ENCODE data around the gene CPE. TPM values are rescaled to one million over a fixed set of nuclear protein-coding genes. Genes with fewer than 3 reads are reported as not detected.
"Not testable (repeated sequence)": the region's sequence is repeated elsewhere in the genome, so short reads cannot be mapped to it uniquely, and the experiment has no call there.

CPE gene
- not detected in 2 replicates for total RNA-seq (2014; rRNA removed; shearing (Covaris generic))

DNA sequence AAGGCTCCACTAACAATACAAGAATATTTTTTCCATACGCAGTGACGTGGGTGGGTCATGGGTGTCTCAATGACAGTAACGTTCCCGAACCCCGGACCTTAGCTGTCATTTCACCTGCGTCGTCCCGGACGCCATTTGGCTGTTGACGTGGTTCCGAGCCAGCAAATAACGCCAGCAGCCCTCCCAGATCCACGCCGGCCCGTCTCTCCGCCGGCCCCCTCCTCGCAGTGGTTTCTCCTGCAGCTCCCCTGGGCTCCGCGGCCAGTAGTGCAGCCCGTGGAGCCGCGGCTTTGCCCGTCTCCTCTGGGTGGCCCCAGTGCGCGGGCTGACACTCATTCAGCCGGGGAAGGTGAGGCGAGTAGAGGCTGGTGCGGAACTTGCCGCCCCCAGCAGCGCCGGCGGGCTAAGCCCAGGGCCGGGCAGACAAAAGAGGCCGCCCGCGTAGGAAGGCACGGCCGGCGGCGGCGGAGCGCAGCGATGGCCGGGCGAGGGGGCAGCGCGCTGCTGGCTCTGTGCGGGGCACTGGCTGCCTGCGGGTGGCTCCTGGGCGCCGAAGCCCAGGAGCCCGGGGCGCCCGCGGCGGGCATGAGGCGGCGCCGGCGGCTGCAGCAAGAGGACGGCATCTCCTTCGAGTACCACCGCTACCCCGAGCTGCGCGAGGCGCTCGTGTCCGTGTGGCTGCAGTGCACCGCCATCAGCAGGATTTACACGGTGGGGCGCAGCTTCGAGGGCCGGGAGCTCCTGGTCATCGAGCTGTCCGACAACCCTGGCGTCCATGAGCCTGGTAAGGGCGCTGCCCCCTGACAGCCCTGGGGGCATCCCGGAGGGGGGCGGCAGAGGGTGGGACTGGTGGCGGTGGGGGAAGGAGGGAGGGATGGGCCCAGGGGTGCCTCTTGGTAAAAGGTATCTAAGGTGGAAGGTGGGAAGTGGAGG, at the start of gene CPE:
CPE (plus strand) TSS at position 264 of the 933 bp plus-strand sequence; CDS start at position 478, 214 bp downstream.
- Histone ChIP-seq H3K36me3 (no peaks in the 10 kb centered on the region), H3K9me3 (replicated peaks) (no peaks in the 10 kb centered on the region), H3K4me1 (no peaks in the 10 kb centered on the region), H3K27ac (no peak within 1 kb of the TSS), H3K27me3 (no peaks in the 10 kb centered on the region), H3K4me3 (no peak within 1 kb of the TSS)
- no peak for DNase-seq

DNA sequence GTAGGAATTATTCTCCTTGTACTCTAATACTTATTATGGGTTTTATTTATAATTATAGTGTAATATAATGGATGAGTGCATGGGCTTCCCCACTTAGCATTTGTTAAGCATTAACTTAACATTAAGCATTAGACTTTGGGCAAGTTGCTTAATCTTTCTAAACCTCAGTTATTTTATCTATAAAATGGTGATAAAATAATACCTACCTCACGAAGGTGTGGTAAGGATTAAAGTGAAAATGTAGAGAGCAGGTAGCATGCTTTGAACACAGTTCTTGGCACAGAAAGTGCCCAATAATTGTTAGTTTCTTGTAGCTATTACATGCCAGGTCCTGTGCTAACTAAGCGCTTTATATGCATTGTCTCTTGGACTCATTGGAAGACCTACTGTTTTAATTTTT, 48.7 kb upstream of the CPE start:
- Histone ChIP-seq H3K36me3 (peaks cover 13% of the 10 kb centered on the region), H3K27me3 (no peaks in the 10 kb centered on the region), H3K27ac (no peak overlapping the region), H3K9me3 (replicated peaks) (no peaks in the 10 kb centered on the region), H3K4me1 (peaks cover 2% of the 10 kb centered on the region; the same call in 1 of the 2 replicates), H3K4me3 (no peak overlapping the region)
- no peak for DNase-seq

DNA sequence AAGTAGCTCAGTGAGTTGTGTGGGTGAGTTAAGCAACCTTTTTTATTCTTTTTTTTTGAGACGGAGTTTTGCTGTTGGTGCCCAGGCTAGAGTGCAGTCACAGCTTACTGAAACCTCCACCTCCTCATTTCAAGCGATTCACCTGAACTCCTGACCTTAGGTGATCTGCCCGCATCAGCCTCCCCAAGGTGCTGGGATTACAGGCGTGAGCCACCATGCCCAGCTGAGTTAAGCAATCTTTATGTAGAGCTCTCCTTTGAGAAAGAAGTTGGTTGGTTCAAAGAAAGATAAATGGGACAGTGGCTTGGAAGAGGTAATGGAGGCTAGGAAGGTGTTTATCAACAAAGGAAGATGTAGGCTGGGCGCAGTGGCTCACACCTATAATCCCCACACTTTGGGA, 48.1 kb upstream of the CPE start:
- H3K4me1 ChIP-seq: peaks cover 2% of the 10 kb centered on the region; the same call in 1 of the 2 replicates
- H3K36me3 ChIP-seq: peaks cover 15% of the 10 kb centered on the region
- DNase-seq: no peak
- no peaks in the 10 kb centered on the region for H3K27me3 ChIP-seq
- H3K4me3 ChIP-seq: no peak overlapping the region
- H3K27ac ChIP-seq: no peak overlapping the region
- no peaks in the 10 kb centered on the region for H3K9me3 ChIP-seq (replicated peaks)

DNA sequence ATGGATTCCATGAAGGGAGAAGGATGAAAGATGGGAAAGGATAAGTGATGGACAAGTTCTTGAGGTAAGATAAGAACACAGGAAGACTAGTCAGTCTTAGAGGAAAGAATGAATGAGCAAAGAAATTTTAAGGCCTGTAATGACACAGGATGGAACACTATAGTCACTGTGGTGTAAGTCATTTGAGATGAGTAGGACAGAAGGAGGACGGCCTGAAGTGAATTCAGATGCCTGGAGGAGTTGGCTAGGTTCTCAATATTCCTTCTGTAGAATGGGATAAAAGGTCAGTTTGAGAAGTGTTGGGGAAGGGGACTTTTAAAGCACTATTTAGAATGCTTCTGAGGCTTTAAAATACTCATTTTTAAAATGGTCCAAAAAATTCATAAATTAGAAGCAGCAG, 47.4 kb upstream of the CPE start:
- Histone ChIP-seq H3K36me3 (peaks cover 17% of the 10 kb centered on the region), H3K4me3 (no peak overlapping the region), H3K27ac (no peak overlapping the region), H3K4me1 (peaks cover 2% of the 10 kb centered on the region; the same call in 1 of the 2 replicates), H3K9me3 (replicated peaks) (no peaks in the 10 kb centered on the region), H3K27me3 (no peaks in the 10 kb centered on the region)
- no peak for DNase-seq

DNA sequence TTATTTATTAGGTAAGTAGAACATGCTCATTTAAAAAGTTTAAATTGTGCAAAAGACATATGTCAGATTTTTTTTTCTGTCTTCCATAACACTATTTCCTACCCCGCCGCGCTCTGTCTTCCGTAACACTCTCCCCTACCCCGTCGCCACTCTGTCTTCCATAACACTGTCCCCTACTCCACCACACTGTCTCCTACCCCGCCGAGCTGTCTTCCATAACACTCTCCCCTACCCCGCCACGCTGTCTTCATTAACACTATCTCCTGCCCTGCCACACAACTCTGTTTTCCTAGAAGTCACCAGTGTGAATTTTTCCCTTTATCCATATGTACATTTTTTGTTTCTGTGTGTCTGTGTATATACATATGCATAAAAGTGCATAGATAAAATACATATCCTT, 47.0 kb upstream of the CPE start:
- Histone ChIP-seq H3K36me3 (peaks cover 17% of the 10 kb centered on the region), H3K4me1 (peaks cover 2% of the 10 kb centered on the region; the same call in 1 of the 2 replicates), H3K27ac (no peak overlapping the region), H3K9me3 (replicated peaks) (no peaks in the 10 kb centered on the region), H3K4me3 (no peak overlapping the region), H3K27me3 (no peaks in the 10 kb centered on the region)
- DNase-seq: no peak

DNA sequence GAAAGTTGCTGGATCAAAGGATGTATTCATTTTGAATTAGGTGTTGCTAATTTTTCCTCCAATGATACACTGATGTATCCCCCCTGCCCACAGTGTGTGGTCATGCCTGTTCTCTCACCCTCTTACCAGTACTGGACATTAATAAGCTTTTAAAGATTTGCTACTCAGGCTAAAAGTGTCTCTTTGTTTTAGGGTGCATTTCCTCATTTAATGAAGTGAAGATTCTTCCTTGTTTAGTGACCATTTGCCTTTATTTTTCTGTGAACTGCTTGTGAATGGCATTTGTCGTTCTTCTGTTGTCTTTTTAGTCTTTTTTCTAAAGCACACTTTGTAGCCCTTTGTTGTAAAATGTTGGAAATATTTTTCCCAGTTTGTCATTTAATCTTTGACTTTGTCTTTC, 46.3 kb upstream of the CPE start:
- H3K27me3 ChIP-seq: no peaks in the 10 kb centered on the region
- H3K4me1 ChIP-seq: peaks cover 2% of the 10 kb centered on the region; the same call in 1 of the 2 replicates
- H3K9me3 ChIP-seq (replicated peaks): no peaks in the 10 kb centered on the region
- H3K36me3 ChIP-seq: peaks cover 18% of the 10 kb centered on the region
- no peak for DNase-seq
- no peak overlapping the region for H3K27ac ChIP-seq
- H3K4me3 ChIP-seq: no peak overlapping the region

DNA sequence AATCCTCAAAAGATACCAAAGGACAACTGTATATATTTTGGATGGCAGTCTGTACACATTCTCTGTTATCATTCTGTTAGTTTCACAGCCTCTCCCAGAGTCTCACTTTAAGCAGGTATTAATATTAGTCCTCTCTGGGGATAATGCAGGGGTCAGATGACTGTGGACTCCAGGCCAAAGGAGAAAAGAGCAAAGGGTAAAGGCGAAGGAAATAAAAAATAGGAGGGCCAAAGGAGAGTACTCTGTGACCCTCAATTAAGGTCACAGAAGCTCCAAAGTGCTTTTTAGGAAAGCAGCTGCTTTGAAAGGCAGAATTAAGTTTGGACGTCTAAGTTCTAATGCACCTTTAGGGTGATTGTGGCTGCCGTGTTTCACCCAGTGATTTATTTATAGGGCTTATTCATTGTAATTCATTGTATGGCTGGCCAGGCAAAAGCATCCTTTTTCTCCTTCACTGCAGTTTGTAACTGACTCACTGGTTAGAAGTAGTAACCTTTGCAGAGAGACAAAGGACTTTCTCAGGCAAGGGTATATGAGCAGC, 43.6 kb upstream of the CPE start:
- H3K36me3 ChIP-seq: peaks cover 36% of the 10 kb centered on the region
- H3K4me1 ChIP-seq: no peaks in the 10 kb centered on the region

DNA sequence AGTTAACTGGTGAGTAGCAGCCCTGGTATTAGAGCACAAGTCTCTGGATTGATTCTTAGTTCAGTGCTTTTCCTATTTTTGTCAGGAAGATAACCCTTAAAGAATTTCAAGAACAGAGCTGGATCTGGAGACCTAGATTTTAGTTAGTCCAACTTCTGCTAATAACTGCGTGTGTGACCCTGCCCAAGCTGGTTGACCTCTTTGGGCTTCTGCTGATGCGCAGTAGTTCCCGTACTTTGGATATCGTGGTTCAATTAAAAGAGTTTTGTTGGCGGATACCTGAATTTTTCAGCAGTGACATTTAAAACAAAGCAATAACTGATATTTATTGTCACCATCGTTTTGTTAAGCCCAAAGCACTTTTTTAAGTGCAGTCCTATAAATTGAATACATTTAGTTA, 42.1 kb upstream of the CPE start:
- no peak for DNase-seq
- no peaks in the 10 kb centered on the region for H3K27me3 ChIP-seq
- H3K9me3 ChIP-seq (replicated peaks): no peaks in the 10 kb centered on the region
- no peak overlapping the region for H3K4me3 ChIP-seq
- peaks cover 42% of the 10 kb centered on the region for H3K36me3 ChIP-seq
- no peak overlapping the region for H3K27ac ChIP-seq
- no peaks in the 10 kb centered on the region for H3K4me1 ChIP-seq

More for the DNA sequence above, 43.6 kb upstream of the CPE start:
- Histone ChIP-seq H3K27ac (no peak overlapping the region), H3K4me3 (no peak overlapping the region), H3K9me3 (replicated peaks) (no peaks in the 10 kb centered on the region), H3K27me3 (no peaks in the 10 kb centered on the region)
- no peak for DNase-seq

DNA sequence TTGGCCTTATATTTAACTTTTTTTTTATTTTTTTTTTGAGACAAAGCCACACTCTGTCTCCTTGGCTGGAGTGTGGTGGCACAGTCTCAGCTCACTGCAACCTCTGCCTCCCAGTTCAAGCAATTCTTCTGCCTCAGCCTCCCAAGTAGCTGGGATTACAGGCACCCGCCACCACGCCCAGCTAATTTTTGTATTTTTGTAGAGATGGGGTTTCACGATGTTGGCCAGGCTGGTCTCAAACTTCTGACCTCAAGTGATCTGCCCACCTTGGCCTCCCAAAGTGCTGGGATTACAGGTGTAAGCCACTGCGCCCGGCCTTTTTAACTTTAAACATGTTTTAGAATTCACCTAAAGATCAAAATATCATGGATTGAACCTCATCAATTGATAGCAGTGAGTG, 36.5 kb upstream of the CPE start:
- not testable (repeated sequence) for DNase-seq; H3K27ac ChIP-seq; H3K4me1 ChIP-seq; H3K4me3 ChIP-seq; H3K27me3 ChIP-seq; H3K9me3 ChIP-seq (replicated peaks)
- H3K36me3 ChIP-seq: peaks cover 35% of the 10 kb centered on the region; the same call in 1 of the 2 replicates

DNA sequence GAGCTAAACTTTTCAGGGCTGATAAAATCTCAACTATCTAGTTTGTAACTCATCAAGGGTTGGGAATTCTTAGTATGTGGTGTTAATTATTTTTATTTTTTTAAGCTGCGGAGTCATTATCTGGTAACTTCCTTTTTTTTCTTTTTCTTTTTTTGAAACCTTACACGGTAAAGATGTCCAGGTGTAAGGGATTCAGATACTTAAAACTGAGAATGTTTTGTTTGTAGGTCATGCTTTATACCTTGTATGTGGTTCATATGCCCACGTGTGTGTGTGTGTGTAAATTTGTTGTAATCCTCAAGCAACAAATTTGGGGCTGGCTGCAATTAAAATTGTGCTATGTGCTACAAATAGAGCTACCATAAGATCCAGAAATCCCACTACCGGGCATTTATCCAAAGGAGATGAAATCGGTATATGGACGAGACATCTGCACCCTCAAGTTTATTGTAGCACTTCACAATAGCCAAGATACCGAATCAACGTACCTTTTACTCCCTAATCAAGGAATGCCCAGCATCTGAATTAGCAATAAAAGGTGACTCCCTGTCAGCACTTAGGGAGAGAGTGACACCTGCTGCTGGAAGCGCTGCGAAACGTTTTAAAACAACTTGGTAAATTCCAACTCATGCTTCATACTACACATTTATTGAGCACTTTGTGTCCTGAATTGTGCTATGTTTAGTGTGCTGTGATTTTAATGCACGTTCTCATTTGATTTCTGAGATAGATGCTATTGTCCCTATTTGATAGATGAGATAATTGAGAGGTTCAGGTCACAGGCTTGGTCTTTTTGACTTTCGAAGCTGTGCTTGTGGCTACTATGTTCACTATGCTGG, 35.2 kb upstream of the CPE start:
- Histone ChIP-seq H3K9me3 (replicated peaks) (no peaks in the 10 kb centered on the region), H3K27me3 (no peaks in the 10 kb centered on the region), H3K4me3 (no peak overlapping the region), H3K27ac (no peak overlapping the region), H3K36me3 (peaks cover 25% of the 10 kb centered on the region; the same call in 1 of the 2 replicates), H3K4me1 (no peaks in the 10 kb centered on the region)
- peak in 1 of 2 experiments; percentile 13 for DNase-seq

DNA sequence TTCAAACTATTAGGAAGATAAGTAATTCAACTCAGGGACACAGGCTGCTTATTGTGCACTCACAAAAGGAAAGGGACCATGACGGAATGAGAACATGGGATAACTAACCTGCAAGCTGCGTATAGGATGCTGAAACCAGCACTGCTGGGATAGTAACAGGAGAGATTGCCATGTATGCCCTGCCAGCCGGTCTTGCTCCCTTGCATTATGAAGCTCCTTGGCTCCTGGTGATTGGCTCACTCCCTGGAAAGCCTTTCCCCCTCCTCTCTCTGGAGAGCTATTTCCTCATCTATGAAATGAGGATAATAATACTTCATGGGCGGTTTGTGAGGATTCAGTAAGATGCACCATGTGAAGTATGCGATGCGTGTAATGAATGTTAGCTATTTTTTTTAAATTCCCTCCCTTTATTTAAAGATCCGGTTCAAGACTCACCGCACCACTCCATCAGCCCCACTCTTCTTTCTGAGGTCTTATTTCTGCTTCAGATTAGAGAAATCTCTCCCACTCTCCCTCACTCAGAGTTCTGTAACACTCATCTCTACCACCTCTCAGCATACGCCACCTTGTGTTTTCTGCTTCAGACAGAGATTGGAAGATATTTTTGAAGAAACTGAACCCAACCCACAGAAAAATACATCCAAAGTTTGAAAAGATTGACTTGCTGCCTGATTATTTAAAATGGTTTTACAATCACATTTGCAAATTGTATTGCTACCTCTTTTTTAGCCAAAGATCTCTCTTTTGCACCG, 33.0 kb upstream of the CPE start:
- H3K4me3 ChIP-seq: no peak overlapping the region
- no peaks in the 10 kb centered on the region for H3K4me1 ChIP-seq
- no peak for DNase-seq
- H3K9me3 ChIP-seq (replicated peaks): no peaks in the 10 kb centered on the region
- H3K36me3 ChIP-seq: peaks cover 12% of the 10 kb centered on the region; the same call in 1 of the 2 replicates
- H3K27ac ChIP-seq: no peak overlapping the region
- H3K27me3 ChIP-seq: no peaks in the 10 kb centered on the region

DNA sequence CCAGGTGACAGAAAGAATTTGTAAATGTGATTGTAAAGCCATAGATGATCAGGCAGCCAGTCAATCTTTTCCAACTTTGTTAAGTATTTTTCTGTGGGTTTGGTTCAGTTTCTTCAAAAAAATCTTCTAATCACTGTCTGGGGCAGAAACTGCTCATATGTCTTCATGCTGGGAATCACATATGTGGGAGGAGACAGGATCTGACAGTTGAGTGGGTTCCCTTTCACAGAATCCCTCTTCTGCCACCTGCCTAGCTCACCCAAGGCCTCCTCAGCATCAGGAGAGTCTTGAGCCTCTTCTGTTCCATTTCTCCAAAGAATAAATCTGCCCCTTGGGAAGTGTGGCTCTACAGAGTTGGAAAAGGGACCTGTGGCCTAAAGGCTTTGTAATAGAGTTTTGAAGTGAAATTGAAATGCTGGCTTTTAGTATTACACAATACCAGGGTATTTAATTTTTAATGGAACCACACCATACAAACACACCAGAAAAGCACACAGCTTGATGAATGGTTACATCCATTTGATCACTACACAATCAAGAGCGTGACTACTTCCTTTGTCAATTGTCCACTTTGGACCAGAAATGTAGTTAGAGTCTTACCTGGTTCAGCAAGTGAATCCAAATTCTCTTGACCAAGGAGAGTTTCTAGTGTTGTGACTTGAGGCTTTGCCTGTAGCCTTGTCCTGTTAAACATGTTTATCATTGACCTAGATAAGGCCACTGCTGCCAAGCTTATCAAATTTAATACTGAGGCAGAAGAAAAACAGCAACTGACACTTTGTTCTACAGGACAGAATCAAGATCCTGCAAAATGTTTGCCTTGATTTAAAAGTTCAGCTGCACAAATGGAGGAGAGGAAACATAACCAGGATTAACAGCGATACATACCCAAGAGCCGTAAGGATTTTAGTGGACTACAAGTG, 30.9 kb upstream of the CPE start:
- Histone ChIP-seq H3K27me3 (no peaks in the 10 kb centered on the region), H3K9me3 (replicated peaks) (no peaks in the 10 kb centered on the region), H3K36me3 (no peaks in the 10 kb centered on the region), H3K4me3 (no peak overlapping the region), H3K4me1 (no peaks in the 10 kb centered on the region), H3K27ac (no peak overlapping the region)
- DNase-seq: no peak

DNA sequence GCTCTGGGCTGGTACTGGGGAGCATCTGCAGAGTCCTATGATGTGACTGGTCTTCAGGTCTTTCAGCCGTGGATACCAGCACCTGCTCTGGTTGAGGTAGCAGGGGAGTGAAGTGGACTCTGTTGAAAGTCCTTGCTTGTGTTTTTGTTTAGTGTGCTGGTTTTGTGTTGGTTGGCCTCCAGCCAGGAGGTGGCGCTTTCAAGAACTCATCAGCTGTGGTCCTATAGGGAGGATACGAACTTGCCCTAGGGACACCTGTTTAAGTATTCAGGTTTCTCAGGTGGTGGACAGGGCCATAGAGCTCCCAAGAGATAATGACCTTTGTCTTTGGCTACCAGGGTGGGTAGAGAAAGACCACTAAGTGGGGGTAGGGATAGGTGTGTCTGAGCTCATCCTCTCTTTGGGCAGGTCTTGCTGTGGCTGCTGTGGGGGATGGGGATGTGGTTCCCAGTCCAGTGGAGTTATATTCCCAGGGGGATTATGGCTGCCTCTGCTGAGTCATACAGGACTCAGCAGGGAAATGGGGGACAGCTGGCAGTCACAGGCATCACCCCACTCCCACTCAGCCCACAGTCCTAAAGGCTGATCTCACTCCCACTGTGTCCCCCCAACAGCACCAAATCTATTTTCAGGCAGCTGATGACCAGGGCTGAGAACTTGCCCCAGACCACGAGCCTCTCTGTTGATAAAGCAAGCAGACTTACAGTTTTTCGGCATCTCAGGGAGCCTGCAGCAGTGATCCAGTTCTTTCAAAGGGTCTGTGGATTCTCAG, 27.3 kb upstream of the CPE start:
- H3K36me3 ChIP-seq: no peaks in the 10 kb centered on the region
- H3K4me3 ChIP-seq: no peak overlapping the region
- peak; percentile 11 to 13 for DNase-seq
- no peaks in the 10 kb centered on the region for H3K27me3 ChIP-seq
- H3K9me3 ChIP-seq (replicated peaks): no peaks in the 10 kb centered on the region
- no peak overlapping the region for H3K27ac ChIP-seq
- no peaks in the 10 kb centered on the region for H3K4me1 ChIP-seq

Data from SJCRH30 (cell line).